Testis (tissue), 2 donors: Measurements from ENCODE around the gene CGB8.
"Not testable (repeated sequence)": the region's sequence is repeated elsewhere in the genome, so short reads cannot be mapped to it uniquely, and the experiment has no call there.

Experiments used
- POLR2A ChIP-seq: fragments of 450-650 bp; IDR thresholded peaks from one replicate; pipeline ENCODE4 v1.6.1; 2017; ENCODE audit warnings: antibody characterized with exemption, mild to moderate bottlenecking, moderate library complexity
- TF ChIP-seq, protein P1 (sequence below), 3 experiments: fragments of 450-650 bp in 2 of 3; fragments of 200-600 bp in 1 of 3; sonication (generic) in 1 of 3; IDR thresholded peaks; one replicate each; pipeline ENCODE4 v1.5.1; 2016 to 2019; ENCODE audit warnings: antibody characterized with exemption in 3 of 3, mild to moderate bottlenecking in 2 of 3, moderate library complexity in 1 of 3

DNA sequence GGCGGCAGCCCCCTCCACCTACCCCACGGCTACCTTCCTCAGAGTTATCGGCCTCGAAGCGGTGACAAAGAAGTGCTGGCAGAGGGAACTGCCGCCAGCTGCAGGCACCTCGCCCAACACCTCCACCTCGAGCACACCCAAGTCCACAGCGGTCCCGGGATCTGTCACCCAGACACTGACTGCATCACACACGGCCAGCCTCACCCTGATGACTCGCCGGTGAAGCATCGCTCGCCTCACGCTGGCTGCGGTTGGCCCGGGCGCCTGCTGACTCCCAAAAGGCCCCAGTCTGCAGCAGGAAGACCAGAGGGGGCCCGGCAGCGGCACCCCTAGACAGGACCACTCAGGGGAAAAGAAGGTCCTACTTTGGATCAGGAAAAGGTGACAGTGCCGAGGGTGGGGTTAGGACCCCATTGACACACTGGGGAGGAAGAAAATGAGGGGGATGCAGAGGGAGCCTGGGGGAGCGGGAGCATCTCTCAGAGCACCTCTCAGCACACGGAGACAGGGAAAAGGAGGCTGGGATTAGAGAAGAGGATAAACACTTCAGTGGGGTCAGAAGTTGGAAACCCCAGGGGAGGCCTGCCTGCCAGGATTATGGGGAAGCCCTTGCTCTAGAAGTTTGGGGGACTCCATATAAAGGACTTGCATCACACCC, 1.6 kb upstream of the CGB8 start:
- TF ChIP-seq, protein P1, sequence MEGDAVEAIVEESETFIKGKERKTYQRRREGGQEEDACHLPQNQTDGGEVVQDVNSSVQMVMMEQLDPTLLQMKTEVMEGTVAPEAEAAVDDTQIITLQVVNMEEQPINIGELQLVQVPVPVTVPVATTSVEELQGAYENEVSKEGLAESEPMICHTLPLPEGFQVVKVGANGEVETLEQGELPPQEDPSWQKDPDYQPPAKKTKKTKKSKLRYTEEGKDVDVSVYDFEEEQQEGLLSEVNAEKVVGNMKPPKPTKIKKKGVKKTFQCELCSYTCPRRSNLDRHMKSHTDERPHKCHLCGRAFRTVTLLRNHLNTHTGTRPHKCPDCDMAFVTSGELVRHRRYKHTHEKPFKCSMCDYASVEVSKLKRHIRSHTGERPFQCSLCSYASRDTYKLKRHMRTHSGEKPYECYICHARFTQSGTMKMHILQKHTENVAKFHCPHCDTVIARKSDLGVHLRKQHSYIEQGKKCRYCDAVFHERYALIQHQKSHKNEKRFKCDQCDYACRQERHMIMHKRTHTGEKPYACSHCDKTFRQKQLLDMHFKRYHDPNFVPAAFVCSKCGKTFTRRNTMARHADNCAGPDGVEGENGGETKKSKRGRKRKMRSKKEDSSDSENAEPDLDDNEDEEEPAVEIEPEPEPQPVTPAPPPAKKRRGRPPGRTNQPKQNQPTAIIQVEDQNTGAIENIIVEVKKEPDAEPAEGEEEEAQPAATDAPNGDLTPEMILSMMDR (IDR thresholded peaks at IDR 0.05), result not testable (repeated sequence)
- TF ChIP-seq POLR2A, result not testable (repeated sequence)
